ENCODE results near the gene SLC25A41. TPM values are rescaled to one million over a fixed set of nuclear protein-coding genes. Genes with fewer than 3 reads are reported as not detected.

The SLC25A41 gene
- total RNA-seq, 1 donor = not detected

DNA sequence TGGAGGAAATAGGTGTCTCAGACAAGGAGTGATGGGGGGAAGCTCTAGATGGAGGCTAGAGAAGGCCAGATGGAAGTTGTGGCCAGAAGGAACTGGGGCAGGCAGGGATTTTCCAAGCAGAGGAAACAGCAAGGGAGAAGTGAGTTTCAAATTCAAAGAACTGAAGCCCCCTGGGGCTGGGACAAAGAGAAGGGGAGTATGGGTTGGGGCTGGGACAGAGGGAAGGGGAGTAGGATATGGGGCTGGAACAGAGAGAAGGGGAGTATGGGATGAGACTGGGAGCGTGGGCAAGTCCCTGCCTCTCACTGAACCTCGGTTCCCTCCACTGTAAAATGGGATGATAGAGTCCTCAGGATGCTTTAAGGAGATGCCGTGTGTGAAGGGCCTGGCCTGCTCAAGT lies 38.7 kb downstream of the SLC25A41 start:
- TF ChIP-seq, protein P1, sequence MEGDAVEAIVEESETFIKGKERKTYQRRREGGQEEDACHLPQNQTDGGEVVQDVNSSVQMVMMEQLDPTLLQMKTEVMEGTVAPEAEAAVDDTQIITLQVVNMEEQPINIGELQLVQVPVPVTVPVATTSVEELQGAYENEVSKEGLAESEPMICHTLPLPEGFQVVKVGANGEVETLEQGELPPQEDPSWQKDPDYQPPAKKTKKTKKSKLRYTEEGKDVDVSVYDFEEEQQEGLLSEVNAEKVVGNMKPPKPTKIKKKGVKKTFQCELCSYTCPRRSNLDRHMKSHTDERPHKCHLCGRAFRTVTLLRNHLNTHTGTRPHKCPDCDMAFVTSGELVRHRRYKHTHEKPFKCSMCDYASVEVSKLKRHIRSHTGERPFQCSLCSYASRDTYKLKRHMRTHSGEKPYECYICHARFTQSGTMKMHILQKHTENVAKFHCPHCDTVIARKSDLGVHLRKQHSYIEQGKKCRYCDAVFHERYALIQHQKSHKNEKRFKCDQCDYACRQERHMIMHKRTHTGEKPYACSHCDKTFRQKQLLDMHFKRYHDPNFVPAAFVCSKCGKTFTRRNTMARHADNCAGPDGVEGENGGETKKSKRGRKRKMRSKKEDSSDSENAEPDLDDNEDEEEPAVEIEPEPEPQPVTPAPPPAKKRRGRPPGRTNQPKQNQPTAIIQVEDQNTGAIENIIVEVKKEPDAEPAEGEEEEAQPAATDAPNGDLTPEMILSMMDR (IDR thresholded peaks at IDR 0.05; ENCODE audit: insufficient read depth, low read depth, low read length) = no peak
- no peak for DNase-seq (ENCODE audit: low read depth)
- no peak overlapping the region for H3K4me3 ChIP-seq (ENCODE audit: low read depth, low read length)

DNA sequence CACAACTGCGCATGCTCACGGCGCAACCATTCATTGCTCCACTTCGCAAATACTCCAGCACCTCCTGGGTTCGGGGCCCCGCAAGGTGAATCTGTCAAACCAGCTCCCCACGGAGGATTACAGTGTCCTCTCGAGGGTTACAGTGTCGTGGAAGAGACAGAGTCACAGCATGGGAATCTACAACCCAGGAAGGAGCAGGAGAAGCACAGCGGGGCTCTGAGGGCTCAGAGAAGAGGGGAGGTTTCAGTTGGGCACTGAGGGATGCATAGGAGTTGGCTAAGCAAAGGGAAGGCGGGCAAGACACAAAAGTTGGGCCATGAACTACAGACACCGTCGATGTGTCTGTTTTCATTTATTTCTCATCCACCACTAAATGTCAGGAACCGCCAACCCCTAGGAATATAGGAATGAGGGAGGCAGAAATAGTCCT lies 39.6 kb downstream of the SLC25A41 start:
- peak overlapping the region; percentile 92 for H3K4me3 ChIP-seq (ENCODE audit: low read depth, low read length)
- TF ChIP-seq, protein P1 (IDR thresholded peaks at IDR 0.05; ENCODE audit: insufficient read depth, low read depth, low read length) = no peak
- DNase-seq (ENCODE audit: low read depth) = no peak

DNA sequence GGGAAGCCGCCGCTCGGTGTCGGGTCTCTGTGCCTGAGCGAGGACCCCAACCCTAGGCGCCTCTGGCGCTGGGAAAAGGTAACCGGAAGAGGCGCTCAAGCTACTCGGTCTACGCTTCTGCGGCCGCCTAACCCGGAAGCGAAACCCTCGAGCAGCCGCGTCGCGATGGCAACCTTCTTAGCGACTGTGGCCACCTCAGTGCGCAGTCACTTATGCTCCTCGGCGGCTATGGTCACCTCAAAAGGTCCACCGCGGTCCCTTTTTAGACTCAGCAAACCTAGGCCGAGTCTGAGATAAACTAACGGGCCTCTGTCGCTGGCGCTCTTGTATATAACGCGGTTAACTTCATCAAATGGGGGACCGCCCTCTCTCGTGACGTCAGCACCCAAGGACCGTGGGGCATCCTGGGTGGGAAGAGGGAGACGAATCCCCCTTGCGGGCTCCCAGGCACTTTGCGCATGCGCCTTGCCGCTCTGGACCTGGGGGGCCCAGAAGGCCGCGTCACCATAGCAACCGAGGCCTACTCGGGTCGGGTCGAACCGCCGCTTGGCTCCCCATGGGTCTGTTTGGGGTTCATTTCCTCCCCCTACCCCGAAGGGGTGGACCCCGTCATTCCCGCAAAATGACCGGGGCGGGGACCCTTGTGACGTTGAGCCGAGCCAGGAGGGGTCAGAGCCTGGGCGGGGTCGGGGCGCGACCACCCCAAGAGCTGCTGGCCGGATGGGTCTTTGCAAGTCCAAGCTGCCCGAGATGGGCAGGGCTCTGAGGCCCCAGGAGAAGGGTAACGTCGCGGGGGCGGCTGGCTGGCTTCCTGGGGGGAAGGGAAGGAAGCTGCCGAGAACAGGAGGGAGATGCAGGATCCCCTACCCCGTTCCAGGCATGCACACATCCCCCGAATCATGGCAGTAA lies 40.2 kb downstream of the SLC25A41 start, which contains the start of gene GTF2F1:
Gene GTF2F1 (minus strand): TSS at position 91 of the 909 bp plus-strand sequence. CDS start 169 bp downstream, outside the sequence.
- TF ChIP-seq, protein P1 (IDR thresholded peaks at IDR 0.05; ENCODE audit: insufficient read depth, low read depth, low read length) = peak; percentile 7
- DNase-seq (ENCODE audit: low read depth) = peak; percentile 96

DNA sequence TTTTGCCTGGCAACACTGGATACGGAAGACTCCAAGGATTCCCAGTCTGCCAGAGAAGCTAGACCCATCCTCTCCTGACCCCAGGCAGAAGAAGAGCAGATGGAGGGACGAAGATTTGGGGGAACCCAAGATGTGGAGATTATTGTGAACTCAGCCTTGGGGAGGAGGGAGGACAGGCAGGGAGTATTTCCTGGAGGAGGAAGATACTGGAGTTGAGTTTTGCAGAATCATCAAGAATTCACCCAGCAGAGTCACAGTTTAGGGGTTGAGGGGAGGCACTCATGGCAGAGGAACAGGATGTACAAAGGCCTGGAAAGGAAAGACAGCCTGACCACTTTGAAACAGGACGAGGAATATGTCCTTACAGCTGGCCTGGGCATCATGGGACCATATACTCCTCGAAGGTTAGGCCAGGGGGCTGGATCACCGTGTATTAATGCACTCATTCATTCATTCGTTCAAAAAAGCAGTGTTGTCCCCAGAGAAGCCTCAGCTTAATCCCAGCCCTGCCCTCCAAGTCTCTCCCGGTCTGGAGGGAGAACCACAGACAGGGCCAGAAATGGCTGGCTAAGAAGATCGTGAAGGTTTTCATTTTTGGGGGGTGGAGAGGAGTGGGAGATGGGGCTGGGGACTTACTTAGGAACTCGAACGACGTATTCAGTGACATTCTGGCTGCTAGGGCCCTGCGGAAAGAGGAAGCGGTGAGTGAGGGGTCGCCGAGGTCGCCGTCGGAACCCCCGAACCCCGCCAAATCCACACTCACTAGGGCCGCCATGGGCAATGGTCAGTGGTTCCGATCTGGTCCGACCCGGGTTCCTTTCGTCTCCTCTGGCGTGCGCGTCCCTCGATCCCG lies 41.1 kb downstream of the SLC25A41 start:
- TF ChIP-seq, protein P1 (IDR thresholded peaks at IDR 0.05; ENCODE audit: insufficient read depth, low read depth, low read length) = no peak
- DNase-seq (ENCODE audit: low read depth) = no peak

More for the DNA sequence above, 40.2 kb downstream of the SLC25A41 start, which contains the start of gene GTF2F1:
- peak within 1 kb of the TSS; percentile 92 for H3K4me3 ChIP-seq (ENCODE audit: low read depth, low read length)

DNA sequence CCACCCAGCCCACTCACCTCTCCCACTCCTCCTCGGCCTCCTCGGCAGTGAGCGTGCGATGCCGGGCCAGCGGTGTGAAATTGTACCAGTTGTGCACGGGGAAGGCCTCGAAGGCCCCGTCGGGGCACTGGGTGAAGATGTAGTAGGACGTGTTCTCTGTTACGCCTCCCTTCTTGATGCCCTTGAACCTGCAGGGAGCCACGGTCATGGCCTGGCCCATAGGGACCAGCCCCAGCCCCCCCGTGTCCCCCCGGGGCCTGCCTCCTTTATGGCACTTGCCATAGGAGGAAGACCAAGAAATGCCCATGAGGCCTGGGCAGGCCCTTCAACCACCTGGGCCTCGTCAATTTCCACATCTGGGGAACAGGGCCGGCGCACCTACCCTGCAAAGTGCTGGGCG lies 46.2 kb downstream of the SLC25A41 start:
- no peak for DNase-seq (ENCODE audit: low read depth)
- H3K4me3 ChIP-seq (ENCODE audit: low read depth, low read length) = no peak overlapping the region
- TF ChIP-seq, protein P1 (IDR thresholded peaks at IDR 0.05; ENCODE audit: insufficient read depth, low read depth, low read length) = no peak

More for the DNA sequence above, 41.1 kb downstream of the SLC25A41 start:
- H3K4me3 ChIP-seq (ENCODE audit: low read depth, low read length) = peak overlapping the region; percentile 92

DNA sequence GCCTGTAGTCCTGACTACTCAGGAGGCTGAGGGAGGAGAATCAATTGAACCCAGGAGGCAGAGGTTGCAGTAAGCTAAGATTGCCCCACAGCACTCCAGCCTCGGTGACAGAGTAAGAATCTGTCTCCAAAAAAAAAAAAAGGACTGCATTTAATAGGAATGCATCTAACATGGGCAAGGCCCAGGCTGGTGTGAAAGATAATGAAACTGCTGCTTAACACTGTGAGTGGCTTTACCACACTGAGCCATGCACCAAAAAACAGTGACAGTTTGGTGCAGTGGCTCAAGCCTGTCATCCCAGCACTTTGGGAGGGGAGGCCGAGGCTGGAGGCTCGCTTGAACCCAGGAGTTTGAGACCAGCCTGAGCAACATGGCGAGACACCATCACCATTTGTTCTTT lies 49.2 kb downstream of the SLC25A41 start:
- no peak overlapping the region for H3K4me3 ChIP-seq (ENCODE audit: low read depth, low read length)
- no peak for DNase-seq (ENCODE audit: low read depth)
- TF ChIP-seq, protein P1 (IDR thresholded peaks at IDR 0.05; ENCODE audit: insufficient read depth, low read depth, low read length) = no peak
